Progenitor cell of endocrine pancreas (in vitro differentiated cells): ENCODE measurements around the gene WDR7. TPM values are rescaled to one million over a fixed set of nuclear protein-coding genes. Genes with fewer than 3 reads are reported as not detected.

Source experiments
- DNase-seq: peaks from one replicate; pipeline ENCODE4 v3.0.0; 2021; ENCODE audit warnings: low spot score; ENCODE audit not compliant: unreplicated experiment
- H3K27ac Mint-ChIP-seq: 2 replicates; pipeline ENCODE4 v1.8.0; 2021; ENCODE audit warnings: mild to moderate bottlenecking, moderate library complexity, mixed read lengths
- H3K27me3 Mint-ChIP-seq: 2 replicates; pipeline ENCODE4 v1.8.0; 2021; ENCODE audit warnings: mixed read lengths
- H3K36me3 Mint-ChIP-seq: 2 replicates; pipeline ENCODE4 v1.8.0; 2022; ENCODE audit warnings: mixed read lengths; ENCODE audit not compliant: insufficient read depth
- H3K4me1 Mint-ChIP-seq: 2 replicates; pipeline ENCODE4 v1.8.0; 2021; ENCODE audit warnings: low read depth, mixed read lengths
- H3K4me3 Mint-ChIP-seq: 2 replicates; pipeline ENCODE4 v1.8.0; 2021; ENCODE audit warnings: low read depth, mild to moderate bottlenecking, moderate library complexity, mixed read lengths
- H3K9me3 Mint-ChIP-seq: 2 replicates; pipeline ENCODE4 v1.8.0; 2021; ENCODE audit warnings: low read depth, mixed read lengths
- total RNA-seq: library from RNA; stranded (reverse); gene quantifications from 2 replicates; pipeline ENCODE4 v1.2.1, GENCODE V29; 2021
- TF ChIP-seq, protein P1 (sequence below): fragments of 200-600 bp; sonication (generic); IDR thresholded peaks from one replicate; pipeline ENCODE4 v1.5.0; 2021; ENCODE audit warnings: antibody characterized with exemption, mild to moderate bottlenecking; ENCODE audit not compliant: unreplicated experiment

The WDR7 gene
- total RNA-seq, 1 donor from 2014 or later, result 23.2 TPM

DNA sequence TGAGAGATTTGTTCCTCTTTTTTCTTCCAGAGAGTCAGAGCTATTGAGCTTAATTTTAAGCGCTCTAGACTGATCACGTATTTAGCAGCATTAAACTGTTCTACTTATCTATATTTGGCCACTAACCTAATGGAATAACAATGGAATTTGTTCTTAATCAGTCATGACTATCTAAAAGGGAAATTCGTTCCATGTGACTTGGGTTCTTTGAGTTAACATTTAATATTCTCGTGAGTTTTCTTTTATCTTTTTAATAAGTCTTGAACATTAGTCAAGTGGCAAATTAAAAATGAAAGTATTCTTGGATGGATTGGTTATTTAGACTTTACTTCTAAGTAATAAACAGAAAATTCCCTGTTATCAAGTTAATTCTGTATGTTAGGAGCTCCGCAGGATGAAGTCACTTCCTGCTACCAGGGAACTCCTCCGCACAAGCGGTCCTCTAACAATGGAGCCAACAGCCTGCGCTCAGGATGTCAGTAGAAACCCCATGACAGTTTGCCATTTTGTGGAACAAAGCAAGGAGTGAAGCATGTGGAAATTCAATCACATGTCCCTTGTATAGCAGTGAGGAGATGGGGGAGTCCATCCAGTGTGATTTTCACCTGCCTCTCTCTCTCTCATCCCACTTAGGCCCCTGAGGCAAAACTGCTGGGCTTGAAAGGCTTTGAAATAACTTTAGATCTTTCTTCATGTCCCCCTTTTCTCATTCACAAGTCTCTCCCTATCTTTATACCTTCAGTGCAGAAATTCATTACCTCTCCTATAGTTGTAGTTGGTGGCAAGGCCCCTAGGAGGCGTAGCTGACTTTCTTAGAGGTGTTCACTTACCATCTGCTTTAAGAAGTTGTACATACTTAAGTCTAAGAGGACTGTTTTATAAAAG, 138.1 kb downstream of the WDR7 start:
- Mint-ChIP-seq H3K27me3 (no peaks in the 10 kb centered on the region), H3K27ac (no peak overlapping the region), H3K9me3 (no peaks in the 10 kb centered on the region), H3K4me1 (peaks cover 1% of the 10 kb centered on the region), H3K36me3 (no peaks in the 10 kb centered on the region), H3K4me3 (no peak overlapping the region)
- TF ChIP-seq, protein P1, sequence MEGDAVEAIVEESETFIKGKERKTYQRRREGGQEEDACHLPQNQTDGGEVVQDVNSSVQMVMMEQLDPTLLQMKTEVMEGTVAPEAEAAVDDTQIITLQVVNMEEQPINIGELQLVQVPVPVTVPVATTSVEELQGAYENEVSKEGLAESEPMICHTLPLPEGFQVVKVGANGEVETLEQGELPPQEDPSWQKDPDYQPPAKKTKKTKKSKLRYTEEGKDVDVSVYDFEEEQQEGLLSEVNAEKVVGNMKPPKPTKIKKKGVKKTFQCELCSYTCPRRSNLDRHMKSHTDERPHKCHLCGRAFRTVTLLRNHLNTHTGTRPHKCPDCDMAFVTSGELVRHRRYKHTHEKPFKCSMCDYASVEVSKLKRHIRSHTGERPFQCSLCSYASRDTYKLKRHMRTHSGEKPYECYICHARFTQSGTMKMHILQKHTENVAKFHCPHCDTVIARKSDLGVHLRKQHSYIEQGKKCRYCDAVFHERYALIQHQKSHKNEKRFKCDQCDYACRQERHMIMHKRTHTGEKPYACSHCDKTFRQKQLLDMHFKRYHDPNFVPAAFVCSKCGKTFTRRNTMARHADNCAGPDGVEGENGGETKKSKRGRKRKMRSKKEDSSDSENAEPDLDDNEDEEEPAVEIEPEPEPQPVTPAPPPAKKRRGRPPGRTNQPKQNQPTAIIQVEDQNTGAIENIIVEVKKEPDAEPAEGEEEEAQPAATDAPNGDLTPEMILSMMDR, result peak; percentile 65
- no peak for DNase-seq

DNA sequence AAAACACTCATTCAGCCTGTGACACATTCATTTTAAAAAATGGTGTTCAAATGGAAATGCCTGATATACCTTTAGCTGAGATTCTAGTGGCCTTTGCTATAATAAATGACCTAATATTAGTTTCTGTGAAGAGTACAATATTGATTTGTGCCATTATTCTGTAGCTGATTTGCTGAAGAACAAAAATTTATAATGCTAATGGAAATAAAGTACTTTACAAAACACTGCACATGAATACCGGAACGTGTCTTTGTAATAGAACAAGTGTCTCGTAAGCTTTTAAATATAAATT, 138.7 kb downstream of the WDR7 start:
- TF ChIP-seq, protein P1, result no peak
- Mint-ChIP-seq H3K9me3 (no peaks in the 10 kb centered on the region), H3K27me3 (no peaks in the 10 kb centered on the region), H3K4me3 (no peak overlapping the region), H3K4me1 (peaks cover 1% of the 10 kb centered on the region), H3K27ac (no peak overlapping the region), H3K36me3 (no peaks in the 10 kb centered on the region)
- DNase-seq, result no peak

DNA sequence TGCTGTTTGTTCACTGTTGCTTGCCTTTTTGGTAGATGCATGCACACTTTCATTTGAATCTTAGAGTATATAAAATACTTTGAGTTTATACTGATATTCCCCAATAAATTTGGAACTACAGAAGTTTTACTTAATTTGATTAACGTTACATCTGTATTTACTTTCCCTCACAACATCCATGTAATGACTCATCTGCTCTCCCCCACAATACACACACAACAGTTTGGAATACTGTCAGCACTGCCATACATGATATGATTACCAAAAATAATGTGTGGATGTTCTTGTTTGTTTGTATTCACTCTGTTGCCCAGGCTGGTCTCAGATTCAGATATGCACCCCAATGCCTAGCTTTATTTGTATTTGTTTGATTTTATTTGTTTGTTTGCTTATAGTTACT, 144.2 kb downstream of the WDR7 start:
- Mint-ChIP-seq H3K27ac (no peak overlapping the region), H3K4me1 (no peaks in the 10 kb centered on the region), H3K9me3 (no peaks in the 10 kb centered on the region), H3K4me3 (no peak overlapping the region), H3K36me3 (no peaks in the 10 kb centered on the region), H3K27me3 (no peaks in the 10 kb centered on the region)
- TF ChIP-seq, protein P1, result no peak
- DNase-seq, result no peak

DNA sequence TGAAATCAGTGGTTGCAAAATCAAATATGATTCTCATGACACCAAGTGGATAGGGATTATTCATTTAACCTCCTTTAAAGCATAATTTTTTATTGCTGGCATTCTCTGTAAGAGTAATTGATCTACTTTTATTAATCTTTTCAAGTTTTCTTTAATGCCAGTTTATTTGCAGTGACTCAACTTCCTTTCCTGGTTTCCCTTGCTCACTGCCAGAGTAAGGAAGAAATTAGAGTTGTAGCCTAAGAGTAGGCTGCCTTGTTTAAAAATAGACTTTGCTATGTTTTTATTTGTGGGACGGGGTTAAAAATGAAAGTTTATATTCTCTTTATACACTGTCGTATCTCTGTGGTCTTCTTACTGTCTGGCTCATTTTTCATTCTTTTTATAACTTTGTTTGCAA, 148.6 kb downstream of the WDR7 start:
- Mint-ChIP-seq H3K27ac (no peak overlapping the region), H3K27me3 (peaks cover under 1% of the 10 kb centered on the region), H3K36me3 (peaks cover under 1% of the 10 kb centered on the region), H3K4me1 (no peaks in the 10 kb centered on the region), H3K9me3 (no peaks in the 10 kb centered on the region), H3K4me3 (no peak overlapping the region)
- no peak for DNase-seq
- TF ChIP-seq, protein P1, result no peak

DNA sequence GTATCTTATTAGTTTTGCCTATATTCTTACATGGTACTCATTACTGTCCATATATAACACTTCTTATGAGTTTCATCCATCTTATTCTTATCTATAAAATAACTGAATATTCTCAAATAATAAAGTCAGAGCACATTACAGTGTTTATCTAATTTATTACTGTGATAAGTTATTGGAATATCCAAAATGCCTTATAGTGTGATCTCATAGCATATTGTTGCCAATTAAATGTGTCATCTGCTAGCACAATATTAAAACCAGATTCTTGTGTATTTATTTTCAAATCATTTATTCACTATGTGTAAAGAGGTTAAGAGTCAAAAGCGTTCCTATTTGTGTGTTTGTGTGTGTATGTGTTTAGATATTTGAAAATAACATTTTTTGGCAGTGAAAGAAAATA, 151.9 kb downstream of the WDR7 start:
- Mint-ChIP-seq H3K9me3 (no peaks in the 10 kb centered on the region), H3K4me1 (peaks cover 8% of the 10 kb centered on the region), H3K4me3 (no peak overlapping the region), H3K36me3 (peaks cover 6% of the 10 kb centered on the region), H3K27me3 (peaks cover 10% of the 10 kb centered on the region), H3K27ac (no peak overlapping the region)
- TF ChIP-seq, protein P1, result no peak
- no peak for DNase-seq
